Spleen (tissue), 11 donors: ENCODE results near the gene MAP7D1. TPM values are rescaled to one million over a fixed set of nuclear protein-coding genes. Genes with fewer than 3 reads are reported as not detected.
A peak's percentile ranks its signal among the peaks of the same experiment; 100 is the strongest.
"Not testable (repeated sequence)": the region's sequence is repeated elsewhere in the genome, so short reads cannot be mapped to it uniquely, and the experiment has no call there.

Experiments
- DNase-seq: peaks from one replicate; pipeline ENCODE4 v3.0.0-alpha.2; 2020
- H3K27ac ChIP-seq, 8 donors: fragments of 200-600 bp; sonication (generic) in 7 of 8; 1 replicate in 4 of 8; 2 replicates in 4 of 8; pipeline versions ENCODE4 v1.5.0 to v1.8.0; 2016 to 2021; ENCODE audit warnings: inconsistent platforms in 4 of 8, mild to moderate bottlenecking in 4 of 8, moderate library complexity in 1 of 8
- H3K27me3 ChIP-seq, 7 donors: fragments of 200-600 bp; sonication (generic) in 6 of 7; replicated peaks in 1 of 7; 1 replicate in 4 of 7; 2 replicates in 3 of 7; pipeline versions ENCODE4 v1.5.0 to v1.8.0; 2016 to 2021; ENCODE audit warnings: inconsistent platforms in 3 of 7, mild to moderate bottlenecking in 1 of 7
- H3K36me3 ChIP-seq, 6 donors: fragments of 200-600 bp; sonication (generic) in 5 of 6; 1 replicate in 4 of 6; 2 replicates in 2 of 6; pipeline versions ENCODE4 v1.5.0 to v1.8.0; 2016 to 2021; ENCODE audit warnings: inconsistent platforms in 2 of 6
- H3K4me1 ChIP-seq, 6 donors: fragments of 200-600 bp; sonication (generic) in 5 of 6; 1 replicate in 3 of 6; 2 replicates in 3 of 6; pipeline versions ENCODE4 v1.5.0 to v1.8.0; 2016 to 2021; ENCODE audit warnings: inconsistent platforms in 3 of 6
- H3K4me3 ChIP-seq, 8 donors: fragments of 200-600 bp; sonication (generic) in 7 of 8; 1 replicate in 4 of 8; 2 replicates in 4 of 8; pipeline versions ENCODE4 v1.5.0 to v1.8.0; 2016 to 2021; ENCODE audit warnings: inconsistent platforms in 4 of 8, mild to moderate bottlenecking in 4 of 8, moderate library complexity in 2 of 8
- H3K9me3 ChIP-seq, 8 donors: fragments of 200-600 bp; sonication (generic) in 7 of 8; 1 replicate in 4 of 8; 2 replicates in 4 of 8; pipeline versions ENCODE4 v1.5.0 to v1.8.0; 2016 to 2021; ENCODE audit warnings: inconsistent platforms in 4 of 8
- POLR2A ChIP-seq, 3 donors: fragments of 450-650 bp; IDR thresholded peaks; one replicate each; pipeline ENCODE4 v1.5.1; 2017; ENCODE audit warnings: antibody characterized with exemption in 3 of 3, mild to moderate bottlenecking in 1 of 3
- POLR2AphosphoS5 ChIP-seq, 3 donors: sonication (generic); formaldehyde crosslinking; IDR thresholded peaks; one replicate each; pipeline ENCODE4 v1.5.1; 2017; ENCODE audit warnings: antibody characterized with exemption in 3 of 3
- WGBS, 5 donors: extraction: QIAGEN DNeasy Blood & Tissue Kit in 3 of 5; methylation state at CpG; one replicate each; pipeline versions ENCODE4 v1.1.5 to v1.1.7; 2013 to 2018; 5-methylcytosine and 5-hydroxymethylcytosine counted together
- intact Hi-C: fragments of 100-400 bp; cut with DNase I; formaldehyde crosslinking; loops from one replicate; pipeline ENCODE4 v1.15.0; 2023; ENCODE audit warnings: low total_unique reads
- polyA plus RNA-seq, 3 donors: library from polyadenylated mRNA; stranded (reverse); fragments of 200-250 nt; gene quantifications; one replicate each; pipeline ENCODE4 v1.2.1, GENCODE V29; 2013
- small RNA-seq, 4 donors: library from RNA; depleted of rRNA; stranded (forward); fragments of <200 nt; gene quantifications; one replicate each; pipeline ENCODE3, GENCODE V24; 2016
- total RNA-seq, 7 donors: library from RNA; depleted of rRNA in 3 of 7; stranded (reverse); fragments of >200 nt in 3 of 7; fragmentation: NEBNext Ultra II Directional in 4 of 7; extraction: Animal tissue kit (Norgen Biotek cat#: 25700) in 4 of 7; gene quantifications; one replicate each; pipeline versions ENCODE4 v1.1.0 to v1.2.1, GENCODE V29; 2016 to 2021
- TF ChIP-seq, protein P1 (sequence below), 11 experiments: fragments of 200-600 bp in 7 of 11; fragments of 450-650 bp in 4 of 11; sonication (generic) in 4 of 11; IDR thresholded peaks in 8 of 11; conservative IDR thresholded peaks in 3 of 11; 1 replicate in 7 of 11; 2 replicates in 4 of 11; pipeline versions ENCODE4 v1.4.0 to v1.8.0; 2016 to 2021; ENCODE audit warnings: antibody characterized with exemption in 11 of 11, inconsistent platforms in 4 of 11, mild to moderate bottlenecking in 1 of 11
- donor health status: healthy with polysubstance abuse.
- donor health status: DM: no; HTN: no; CAD: no; lungs with moderate emphysema.
- donor health status: DM: no; HTN: no; CAD: no.
- donor health status: Bipolar disorder and iron deficiency.
- donor health status: healthy.
- donor health status: DM: no; HTN: no; CAD: no.
- donor health status: DM: yes; HTN: yes; CAD: no.

The MAP7D1 gene
- total and polyA plus RNA-seq, 10 donors, result 30.4 to 116 (median 88.0) TPM

DNA sequence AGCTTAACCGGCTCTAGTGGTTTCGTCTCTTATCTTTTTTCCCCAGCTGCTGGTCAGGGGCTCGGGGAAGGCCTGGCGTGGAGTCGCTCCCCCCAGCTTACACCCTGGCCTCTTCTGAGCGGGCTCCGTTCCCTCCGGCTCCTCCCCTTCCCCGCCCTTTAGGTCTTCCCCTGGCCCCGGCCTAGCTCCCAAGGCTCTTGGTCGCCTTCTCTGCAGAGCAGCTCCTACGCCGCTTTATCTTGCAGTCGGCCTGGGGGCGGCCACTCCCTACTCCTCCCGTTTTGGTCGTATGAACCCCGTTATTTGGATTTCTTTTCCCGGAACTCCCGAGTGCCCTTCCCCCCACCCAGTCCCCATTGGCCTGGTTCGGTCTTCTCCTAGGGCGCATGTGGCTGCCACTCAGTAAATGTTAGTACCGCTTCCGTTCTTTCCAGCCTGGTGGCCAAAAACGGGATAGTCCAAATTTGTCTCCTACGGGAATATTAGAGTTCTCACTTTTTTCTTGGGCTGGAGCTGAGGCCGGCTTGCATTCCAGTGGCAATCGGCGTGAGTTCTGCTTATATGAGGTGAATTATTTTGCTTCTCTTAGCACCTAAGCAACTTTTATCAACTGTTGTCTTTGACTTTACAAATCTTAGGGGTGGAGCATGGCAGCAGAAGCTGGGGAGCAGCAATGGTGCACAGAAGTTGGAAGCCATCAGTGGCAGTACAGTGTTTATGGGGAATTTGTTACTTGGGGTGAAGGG, 68.8 kb downstream of the MAP7D1 start:
- Histone ChIP-seq H3K36me3 (peaks cover 0 to 42% (median 23%) of the 10 kb centered on the region in 6 donors), H3K4me3 (peak overlapping the region; percentile 71 to 94 (median 84)), H3K27me3 (no peaks in the 10 kb centered on the region), H3K9me3 (no peaks in the 10 kb centered on the region), H3K4me1 (peaks cover 32 to 67% (median 54%) of the 10 kb centered on the region in 6 donors), H3K27ac (peak overlapping the region; percentile 94 to 98 (median 96))
- intact Hi-C loops, result loop anchor here (10.0 kb wide), 1 partner anchor 70 kb away; the partner anchor contains the start of gene MAP7D1
- 0 to 1% (median 1%) methylated on average over 28 to 29 of the region's 29 CpGs for WGBS, 5 donors
- DNase-seq, result peak; percentile 96
- TF ChIP-seq POLR2A (IDR thresholded peaks at IDR 0.05), result no peak
- TF ChIP-seq, protein P1, sequence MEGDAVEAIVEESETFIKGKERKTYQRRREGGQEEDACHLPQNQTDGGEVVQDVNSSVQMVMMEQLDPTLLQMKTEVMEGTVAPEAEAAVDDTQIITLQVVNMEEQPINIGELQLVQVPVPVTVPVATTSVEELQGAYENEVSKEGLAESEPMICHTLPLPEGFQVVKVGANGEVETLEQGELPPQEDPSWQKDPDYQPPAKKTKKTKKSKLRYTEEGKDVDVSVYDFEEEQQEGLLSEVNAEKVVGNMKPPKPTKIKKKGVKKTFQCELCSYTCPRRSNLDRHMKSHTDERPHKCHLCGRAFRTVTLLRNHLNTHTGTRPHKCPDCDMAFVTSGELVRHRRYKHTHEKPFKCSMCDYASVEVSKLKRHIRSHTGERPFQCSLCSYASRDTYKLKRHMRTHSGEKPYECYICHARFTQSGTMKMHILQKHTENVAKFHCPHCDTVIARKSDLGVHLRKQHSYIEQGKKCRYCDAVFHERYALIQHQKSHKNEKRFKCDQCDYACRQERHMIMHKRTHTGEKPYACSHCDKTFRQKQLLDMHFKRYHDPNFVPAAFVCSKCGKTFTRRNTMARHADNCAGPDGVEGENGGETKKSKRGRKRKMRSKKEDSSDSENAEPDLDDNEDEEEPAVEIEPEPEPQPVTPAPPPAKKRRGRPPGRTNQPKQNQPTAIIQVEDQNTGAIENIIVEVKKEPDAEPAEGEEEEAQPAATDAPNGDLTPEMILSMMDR (IDR thresholded peaks at IDR 0.05 in 8 of 11, conservative IDR thresholded peaks at IDR 0.05 in 3 of 11), result peak in 10 of 11 experiments; percentile 21 to 62 (median 50)

DNA sequence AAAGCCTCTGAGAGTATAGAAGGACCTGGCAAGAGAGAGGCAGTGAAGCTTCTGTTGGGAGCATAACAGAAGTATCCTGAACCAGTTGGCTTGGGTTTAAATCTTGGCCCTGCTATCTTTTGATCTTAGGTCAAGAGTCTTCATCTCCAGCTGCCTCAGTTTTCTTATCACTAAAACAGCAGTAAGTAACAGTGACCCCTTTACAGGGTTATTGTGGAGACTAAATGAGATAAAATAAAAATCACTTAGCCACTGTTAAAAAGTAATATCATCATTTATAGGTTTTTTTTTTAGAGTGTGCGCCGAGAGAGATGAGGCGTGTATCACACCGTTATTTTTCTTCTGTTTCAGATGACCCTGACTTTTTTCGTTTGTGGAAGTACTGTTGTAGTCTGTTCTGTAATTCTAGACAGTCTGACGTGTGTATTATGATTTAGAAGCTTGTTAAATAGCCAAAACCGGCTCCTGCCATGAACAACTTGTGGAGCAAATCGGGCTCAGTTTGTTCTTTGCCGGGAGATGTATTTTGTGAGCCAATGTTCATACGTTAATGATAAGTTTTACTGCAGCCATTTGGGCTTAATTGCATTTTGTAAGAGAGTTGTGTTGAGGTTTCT, 69.4 kb downstream of the MAP7D1 start:
- peak overlapping the region; percentile 71 to 94 (median 84) for H3K4me3 ChIP-seq
- peaks cover 32 to 74% (median 57%) of the 10 kb centered on the region in 6 donors for H3K4me1 ChIP-seq
- H3K36me3 ChIP-seq, result peaks cover 0 to 49% (median 30%) of the 10 kb centered on the region in 6 donors
- WGBS, 5 donors, result 20 to 39% (median 28%) methylated on average over 10 of the region's 10 CpGs
- DNase-seq, result no peak
- no peaks in the 10 kb centered on the region for H3K27me3 ChIP-seq
- TF ChIP-seq POLR2A (IDR thresholded peaks at IDR 0.05), result no peak
- no peak for TF ChIP-seq POLR2AphosphoS5 (IDR thresholded peaks at IDR 0.05)
- TF ChIP-seq, protein P1 (IDR thresholded peaks at IDR 0.05 in 8 of 11, conservative IDR thresholded peaks at IDR 0.05 in 3 of 11), result no peak
- intact Hi-C loops, result loop anchor here (10.0 kb wide), 1 partner anchor 71 kb away; the partner anchor contains the start of gene MAP7D1
- peak overlapping the region; percentile 94 to 98 (median 96) for H3K27ac ChIP-seq
- H3K9me3 ChIP-seq, result no peaks in the 10 kb centered on the region

DNA sequence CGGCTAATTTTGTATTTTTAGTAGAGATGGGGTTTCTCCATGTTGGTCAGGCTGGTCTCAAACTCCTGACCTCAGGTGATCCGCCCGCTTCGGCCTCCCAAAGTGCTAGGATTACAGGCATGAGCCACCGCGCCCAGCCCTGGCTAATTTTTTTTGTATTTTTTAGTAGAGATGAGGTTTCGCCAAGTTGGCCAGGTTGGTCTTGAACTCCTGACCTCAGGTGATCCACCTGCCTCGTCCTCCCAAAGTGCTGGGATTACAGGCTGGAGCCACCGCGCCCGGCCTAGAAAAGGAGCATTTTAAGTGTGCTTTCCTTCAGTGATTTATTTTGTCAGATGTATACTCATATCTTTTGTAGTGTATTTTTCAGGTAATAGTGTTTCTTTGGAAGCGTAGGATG, 74.3 kb downstream of the MAP7D1 start:
- H3K9me3 ChIP-seq, intact Hi-C loops, H3K27ac ChIP-seq, H3K27me3 ChIP-seq, H3K4me3 ChIP-seq, DNase-seq: not testable (repeated sequence)
- peaks cover 49 to 99% (median 88%) of the 10 kb centered on the region in 6 donors for H3K4me1 ChIP-seq
- WGBS, 5 donors, result 93 to 95% (median 94%) methylated on average over 12 of the region's 12 CpGs
- H3K36me3 ChIP-seq, result peaks cover 0 to 93% (median 43%) of the 10 kb centered on the region in 6 donors

Small RNAs within 50 kb of the gene (small RNA-seq; reads per million reads assigned to genes)
- gene RN7SL131P, result 0 reads per million in 4 donors

Other genes with a start within 250 kb of the MAP7D1 start
- 10 to 100 TPM; 18.6 to 41.1 (median 31.7) TPM for gene AGO3, start 225.1 kb upstream of the MAP7D1 start, total RNA-seq
- 1 to 10 TPM; 1.5 to 2.8 (median 1.9) TPM for gene AGO3, start 225.1 kb upstream of the MAP7D1 start, polyA plus RNA-seq
- not detected for gene TEKT2, start 72.1 kb upstream of the MAP7D1 start, total RNA-seq
- gene TEKT2, start 72.1 kb upstream of the MAP7D1 start, polyA plus RNA-seq, result under 1 TPM in 1 of 3 donors, not detected in 2; 0.33 TPM
- 10 to 100 TPM; 21.3 to 44.9 (median 26.6) TPM for gene ADPRS, start 67.3 kb upstream of the MAP7D1 start, total RNA-seq
- gene ADPRS, start 67.3 kb upstream of the MAP7D1 start, polyA plus RNA-seq, result 10 to 100 TPM; 21.3 to 34.0 (median 22.2) TPM
- gene COL8A2, start 30.9 kb upstream of the MAP7D1 start, total RNA-seq, result 10 to 100 TPM in 4 of 7 donors, 1 to 10 TPM in 3; 7.0 to 32.0 (median 10.3) TPM
- 1 to 10 TPM; 2.1 to 5.9 (median 4.3) TPM for gene COL8A2, start 30.9 kb upstream of the MAP7D1 start, polyA plus RNA-seq
- 10 to 100 TPM; 46.7 to 98.1 (median 56.4) TPM for gene TRAPPC3, start 6.7 kb upstream of the MAP7D1 start, total RNA-seq
- 10 to 100 TPM; 42.9 to 70.1 (median 60.2) TPM for gene TRAPPC3, start 6.7 kb upstream of the MAP7D1 start, polyA plus RNA-seq
- gene THRAP3, start 68.3 kb downstream of the MAP7D1 start, total RNA-seq, result 100 to 1,000 TPM in 1 of 7 donors, 10 to 100 TPM in 6; 72.8 to 109 (median 95.4) TPM
- 10 to 100 TPM; 21.2 to 33.0 (median 27.0) TPM for gene THRAP3, start 68.3 kb downstream of the MAP7D1 start, polyA plus RNA-seq
- gene SH3D21, start 150.2 kb downstream of the MAP7D1 start, total RNA-seq, result 1 to 10 TPM; 1.7 to 9.4 (median 7.2) TPM
- gene SH3D21, start 150.2 kb downstream of the MAP7D1 start, polyA plus RNA-seq, result 1 to 10 TPM; 1.7 to 5.1 (median 1.9) TPM
- 10 to 100 TPM; 31.1 to 77.4 (median 43.7) TPM for gene EVA1B, start 167.5 kb downstream of the MAP7D1 start, total RNA-seq
- gene EVA1B, start 167.5 kb downstream of the MAP7D1 start, polyA plus RNA-seq, result 10 to 100 TPM; 17.2 to 45.1 (median 37.4) TPM
- gene STK40, start 229.8 kb downstream of the MAP7D1 start, total RNA-seq, result 10 to 100 TPM; 43.3 to 79.2 (median 55.3) TPM
- gene STK40, start 229.8 kb downstream of the MAP7D1 start, polyA plus RNA-seq, result 10 to 100 TPM; 13.7 to 37.4 (median 14.8) TPM
- gene LSM10, start 241.7 kb downstream of the MAP7D1 start, total RNA-seq, result 10 to 100 TPM; 42.9 to 62.2 (median 49.0) TPM
- gene LSM10, start 241.7 kb downstream of the MAP7D1 start, polyA plus RNA-seq, result 10 to 100 TPM; 65.1 to 87.6 (median 86.6) TPM